Measurements from ENCODE around the gene C6orf120. TPM values are rescaled to one million over a fixed set of nuclear protein-coding genes. Genes with fewer than 3 reads are reported as not detected.

Gene C6orf120
- total and polyA plus RNA-seq, 2 donors (not counting 3 experiments of a cell fraction or from before 2014, with no cell fraction given) = 13.8 to 30.1 TPM

GRCh38 chr6:169692516-169692915, 9.4 kb upstream of the C6orf120 start:
- Histone ChIP-seq H3K4me1 (ENCODE audit: control insufficient read depth, extremely low read depth, insufficient read depth, low read length) (peaks cover 3% of the 10 kb centered on the region), H3K36me3 (ENCODE audit: control insufficient read depth in 2 of 2, extremely low read depth in 1 of 2, insufficient read depth in 2 of 2, low read length in 2 of 2) (peaks cover 0 to 2% of the 10 kb centered on the region in 2 experiments), H3K4me2 (ENCODE audit: insufficient read depth, low read length) (no peak overlapping the region), H3K27ac (ENCODE audit: insufficient read depth, low read depth, low read length) (no peak overlapping the region), H3K9ac (replicated peaks; ENCODE audit: extremely low read depth, insufficient read depth, low read length) (no peak overlapping the region), H3K4me3 (replicated peaks in 1 of 3; ENCODE audit: insufficient read depth in 1 of 3, low read depth in 1 of 3, low read length in 3 of 3) (no peak overlapping the region), H3K79me2 (ENCODE audit: control insufficient read depth, insufficient read depth, low read length) (peaks cover 4% of the 10 kb centered on the region), H2AFZ (ENCODE audit: low read depth, low read length) (no peak overlapping the region), H3K27me3 (ENCODE audit: control insufficient read depth in 2 of 2, insufficient read depth in 2 of 2, low read length in 2 of 2) (no peaks in the 10 kb centered on the region), H3K9me3 (replicated peaks; ENCODE audit: control insufficient read depth, insufficient read depth, low read length) (no peaks in the 10 kb centered on the region), H4K20me1 (replicated peaks; ENCODE audit: control insufficient read depth, extremely low read depth, insufficient read depth, low read length) (no peaks in the 10 kb centered on the region), H3K9me1 (replicated peaks; ENCODE audit: control insufficient read depth, extremely low read depth, insufficient read depth, low read length) (no peaks in the 10 kb centered on the region)
- CTCF ChIA-PET = interaction anchor here (1.5 kb wide), 1 partner anchor 9 kb away, joined by 7 read pairs; the partner anchor contains the start of genes C6orf120 and WDR27
- FAIRE-seq = no peak
- no peak for TF ChIP-seq CTCF (IDR thresholded peaks at IDR 0.05; ENCODE audit: extremely low read depth in 1 of 2, insufficient read depth in 1 of 2, low read depth in 1 of 2, low read length in 2 of 2)
- no peak for TF ChIP-seq EZH2 (IDR thresholded peaks at IDR 0.05; ENCODE audit: borderline replicate concordance, low read depth, low read length, severe bottlenecking)
- TF ChIP-seq MAX (IDR thresholded peaks at IDR 0.05; ENCODE audit: insufficient read depth, insufficient read length) = no peak
- no peak for TF ChIP-seq FOS (IDR thresholded peaks at IDR 0.05; ENCODE audit: borderline replicate concordance, insufficient read depth, low read length)
- no peak for TF ChIP-seq POLR2AphosphoS5 (IDR thresholded peaks at IDR 0.05; ENCODE audit: insufficient read depth, low read depth, low read length)
- no peak for TF ChIP-seq GATA2 (IDR thresholded peaks at IDR 0.05; ENCODE audit: insufficient read depth, insufficient read length, low read depth, low read length)
- TF ChIP-seq POLR2A (IDR thresholded peaks at IDR 0.05; ENCODE audit: low read depth, low read length) = no peak
- no peak for TF ChIP-seq MYC (IDR thresholded peaks at IDR 0.05; ENCODE audit: low read depth, low read length)
- no peak for TF ChIP-seq JUN (IDR thresholded peaks at IDR 0.05; ENCODE audit: borderline replicate concordance, insufficient read depth, insufficient read length, low read depth)
- no TSS peak for BruUV-seq (replicated peaks)
- DNase-seq (ENCODE audit: low read depth, low spot score) = no peak
- intact Hi-C loops (cut with micrococcal nuclease) = no loop called here
- dilution Hi-C loops (cut with MboI; ENCODE audit: extremely low pct_ligation_motif_present, low sequenced_read_pairs) = no loop called here
- POLR2A ChIA-PET = no interaction called here
